GM12878 (cell line): ENCODE data around the gene RNU1-2. TPM values are rescaled to one million over a fixed set of nuclear protein-coding genes. Genes with fewer than 3 reads are reported as not detected.

Experiments
- BRCA1 ChIP-seq: IDR thresholded peaks from 2 replicates; pipeline ENCODE4 v1.6.1; 2011; ENCODE audit warnings: low read depth, low read length, improper control_type of control experiment
- CHD1 ChIP-seq: IDR thresholded peaks from 2 replicates; pipeline ENCODE4 v1.6.1; 2012; ENCODE audit warnings: low read depth, low read length, improper control_type of control experiment
- DPF2 ChIP-seq: fragments of 450-650 bp; IDR thresholded peaks from 2 replicates; pipeline ENCODE4 v1.6.1; 2017; ENCODE audit warnings: mild to moderate bottlenecking
- EP300 ChIP-seq, 2 experiments: fragments of 150-350 bp in 1 of 2; IDR thresholded peaks; 2 replicates each; pipeline ENCODE4 v1.6.1; 2011 to 2012; ENCODE audit warnings: low read depth in 2 of 2, low read length in 2 of 2, borderline replicate concordance in 1 of 2, improper control_type of control experiment in 1 of 2, inconsistent platforms in 1 of 2; ENCODE audit not compliant: control insufficient read depth in 1 of 2
- FOS ChIP-seq: IDR thresholded peaks from 3 replicates; pipeline ENCODE4 v1.6.1; 2011; ENCODE audit warnings: borderline replicate concordance; ENCODE audit not compliant: insufficient read length; ENCODE audit errors: extremely low read depth
- GATAD2B ChIP-seq: fragments of 450-650 bp; conservative IDR thresholded peaks from 2 replicates; pipeline ENCODE4 v1.6.1; 2017; ENCODE audit warnings: low read depth, mild to moderate bottlenecking, moderate library complexity
- HDAC2 ChIP-seq: fragments of 200-600 bp; sonication (generic); IDR thresholded peaks from 2 replicates; pipeline ENCODE4 v1.6.1; 2017
- IKZF1 ChIP-seq: fragments of 450-650 bp; conservative IDR thresholded peaks from 2 replicates; pipeline ENCODE4 v1.6.1; 2017; ENCODE audit warnings: antibody characterized with exemption, mild to moderate bottlenecking
- IRF5 ChIP-seq: fragments of 450-650 bp; IDR thresholded peaks from 2 replicates; pipeline ENCODE4 v1.6.1; 2017; ENCODE audit warnings: borderline replicate concordance
- KLF5 ChIP-seq: fragments of 450-650 bp; IDR thresholded peaks from 2 replicates; pipeline ENCODE4 v1.6.1; 2014; ENCODE audit warnings: mild to moderate bottlenecking; ENCODE audit not compliant: partially characterized antibody
- NKRF ChIP-seq: fragments of 450-650 bp; conservative IDR thresholded peaks from 2 replicates; pipeline ENCODE4 v1.6.1; 2017; ENCODE audit warnings: mild to moderate bottlenecking, moderate library complexity
- PML ChIP-seq: IDR thresholded peaks from 2 replicates; pipeline ENCODE4 v1.6.1; 2012; ENCODE audit warnings: low read length, inconsistent platforms
- RB1 ChIP-seq: fragments of 450-650 bp; formaldehyde crosslinking; IDR thresholded peaks from 2 replicates; pipeline ENCODE4 v1.6.1; 2017; ENCODE audit warnings: mild to moderate bottlenecking, borderline replicate concordance
- RBBP5 ChIP-seq: fragments of 200-600 bp; sonication (generic); conservative IDR thresholded peaks from 2 replicates; pipeline ENCODE4 v1.6.1; 2016
- RUNX3 ChIP-seq: IDR thresholded peaks from 2 replicates; pipeline ENCODE4 v1.6.1; 2012; ENCODE audit warnings: low read length, inconsistent platforms
- SIX5 ChIP-seq: IDR thresholded peaks from 2 replicates; pipeline ENCODE4 v1.6.1; 2011; ENCODE audit warnings: mild to moderate bottlenecking, low read depth, low read length, moderate library complexity; ENCODE audit not compliant: severe bottlenecking
- SKIL ChIP-seq: fragments of 450-650 bp; IDR thresholded peaks from 2 replicates; pipeline ENCODE4 v1.6.1; 2017; ENCODE audit warnings: mild to moderate bottlenecking, low read depth, inconsistent platforms; ENCODE audit not compliant: poor library complexity, severe bottlenecking
- SMARCA5 ChIP-seq: fragments of 450-650 bp; IDR thresholded peaks from 2 replicates; pipeline ENCODE4 v1.6.1; 2017; ENCODE audit warnings: mild to moderate bottlenecking
- SRF ChIP-seq, 2 experiments: IDR thresholded peaks; 2 replicates each; pipeline ENCODE4 v1.6.1; 2011; ENCODE audit warnings: low read depth in 2 of 2, low read length in 2 of 2, mild to moderate bottlenecking in 1 of 2, moderate library complexity in 1 of 2
- TCF7 ChIP-seq: IDR thresholded peaks from 2 replicates; pipeline ENCODE4 v1.6.1; 2014; ENCODE audit warnings: antibody characterized with exemption, borderline replicate concordance
- WRNIP1 ChIP-seq: IDR thresholded peaks from 2 replicates; pipeline ENCODE4 v1.6.1; 2011; ENCODE audit warnings: low read depth, low read length, improper control_type of control experiment, borderline replicate concordance
- ZBTB33 ChIP-seq: fragments of 450-650 bp; IDR thresholded peaks from 2 replicates; pipeline ENCODE4 v1.6.1; 2017; ENCODE audit warnings: mild to moderate bottlenecking
- ZNF207 ChIP-seq: fragments of 450-650 bp; IDR thresholded peaks from 2 replicates; pipeline ENCODE4 v1.6.1; 2014; ENCODE audit warnings: antibody characterized with exemption, mild to moderate bottlenecking, borderline replicate concordance
- ZSCAN29 ChIP-seq: fragments of 450-650 bp; IDR thresholded peaks from 2 replicates; pipeline ENCODE4 v1.6.1; 2017; ENCODE audit warnings: mild to moderate bottlenecking, moderate library complexity
- polyA plus RNA-seq, 11 experiments: library from polyadenylated mRNA; depleted of rRNA in 4 of 11; unstranded in 6 of 11; stranded (reverse) in 5 of 11; fragments of >200 nt; fragmentation: Nextera tagmentation in 4 of 11; fragmentation: Illumina TruSeq in 1 of 11; extraction: Ambion mirVana in 4 of 11; extraction: Trizol in 1 of 11; gene quantifications; 1 replicate in 1 of 11; 2 replicates in 10 of 11; pipeline versions ENCODE4 v1.2.1 to v1.2.3, GENCODE V29; 2011 to 2016; ENCODE audit warnings: inconsistent platforms in 2 of 11, missing spikeins in 2 of 11, low read depth in 1 of 11
- total RNA-seq, 4 experiments: library from RNA; depleted of rRNA in 3 of 4; stranded (reverse); fragments of >200 nt in 3 of 4; fragmentation: Illumina TruSeq in 1 of 4; extraction: Trizol in 1 of 4; gene quantifications; 2 replicates each; pipeline versions ENCODE4 v1.2.1 to v1.2.3, GENCODE V29; 2013 to 2021

RNU1-2 gene
- total and polyA plus RNA-seq, 10 of the 15 experiments (the other 5 are each of a cell fraction or from before 2014, with no cell fraction given) = under 0.01 to 20,946 (median 4.7) TPM; not detected in 2

GRCh38 chr1:16905110-16905867 is 9.5 kb downstream of the RNU1-2 start (continued):
- TF ChIP-seq DPF2 (0 out of 2 replicates have a peak, but pooled peaks have one; percentile 24), ZSCAN29 (no peak; the same call in 1 of the 2 replicates), SKIL (no peak), GATAD2B (no peak), RB1 (no peak; the same call in 1 of the 2 replicates), EP300 (IDR thresholded peaks at IDR 0.05; ENCODE audit: borderline replicate concordance in 1 of 2, control insufficient read depth in 1 of 2, low read depth in 2 of 2, low read length in 2 of 2) (no peak), FOS (no peak), KLF5 (peak; percentile 71), PML (peak; percentile 100), TCF7 (peak; percentile 60), RUNX3 (peak; percentile 93; the same call in 1 of the 2 replicates), CHD1 (no peak), WRNIP1 (0 out of 2 replicates have a peak, but pooled peaks have one; percentile 95), SMARCA5 (0 out of 2 replicates have a peak, but pooled peaks have one; percentile 61), SRF (IDR thresholded peaks at IDR 0.05; ENCODE audit: low read depth in 2 of 2, low read length in 2 of 2) (peak in 1 of 2 experiments; percentile 60; a peak in 1 of 4 replicates), ZNF207 (peak; percentile 8), IRF5 (no peak), NKRF (no peak), RBBP5 (no peak), HDAC2 (no peak), SIX5 (peak; percentile 16), ZBTB33 (no peak), IKZF1 (peak; percentile 75), BRCA1 (no peak)
